Keratinocyte (primary cell): ENCODE results near the gene PHF3.

ENCODE experiments used
- EZH2 ChIP-seq: IDR thresholded peaks from one replicate; pipeline ENCODE4 v1.6.1; 2012; ENCODE audit warnings: inconsistent platforms, mild to moderate bottlenecking, low read length, moderate library complexity
- TF ChIP-seq, protein P1 (sequence below), 3 experiments: IDR thresholded peaks in 1 of 3; conservative IDR thresholded peaks in 1 of 3; optimal IDR thresholded peaks in 1 of 3; 2 replicates in 2 of 3; 3 replicates in 1 of 3; pipeline versions ENCODE3 to v1.5.1; 2011; ENCODE audit warnings: low read length in 3 of 3, mild to moderate bottlenecking in 3 of 3, moderate library complexity in 2 of 3, control low read depth in 1 of 3, inconsistent platforms in 1 of 3; ENCODE audit not compliant: insufficient read depth in 2 of 3; ENCODE audit errors: extremely low read depth in 1 of 3

DNA sequence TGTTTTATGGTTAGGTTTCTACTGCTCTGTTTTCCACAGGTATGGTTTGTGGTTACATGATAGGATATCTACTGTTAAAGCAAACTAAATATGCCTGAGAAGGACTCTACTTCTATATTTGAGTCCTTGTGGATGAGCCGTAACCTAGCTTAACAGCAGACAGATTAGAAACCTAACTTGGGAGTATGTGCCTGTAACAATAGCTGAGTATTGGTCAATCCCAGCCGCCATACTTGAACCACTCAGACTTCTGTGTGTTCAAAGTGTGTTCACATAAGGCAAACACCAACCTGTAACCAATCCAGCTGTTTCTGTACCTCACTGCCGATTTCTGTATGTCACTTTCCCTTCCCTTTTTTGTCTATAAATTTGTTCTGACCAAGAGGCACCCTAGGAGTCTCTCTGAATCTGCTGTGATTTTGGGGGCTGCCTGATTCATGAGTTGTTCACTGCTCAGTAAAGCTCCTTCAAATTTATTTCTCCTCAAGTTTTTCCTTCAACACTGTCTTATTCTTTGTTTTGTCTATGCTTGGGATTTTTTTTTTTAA, 37.1 kb downstream of the PHF3 start:
- TF ChIP-seq, protein P1, sequence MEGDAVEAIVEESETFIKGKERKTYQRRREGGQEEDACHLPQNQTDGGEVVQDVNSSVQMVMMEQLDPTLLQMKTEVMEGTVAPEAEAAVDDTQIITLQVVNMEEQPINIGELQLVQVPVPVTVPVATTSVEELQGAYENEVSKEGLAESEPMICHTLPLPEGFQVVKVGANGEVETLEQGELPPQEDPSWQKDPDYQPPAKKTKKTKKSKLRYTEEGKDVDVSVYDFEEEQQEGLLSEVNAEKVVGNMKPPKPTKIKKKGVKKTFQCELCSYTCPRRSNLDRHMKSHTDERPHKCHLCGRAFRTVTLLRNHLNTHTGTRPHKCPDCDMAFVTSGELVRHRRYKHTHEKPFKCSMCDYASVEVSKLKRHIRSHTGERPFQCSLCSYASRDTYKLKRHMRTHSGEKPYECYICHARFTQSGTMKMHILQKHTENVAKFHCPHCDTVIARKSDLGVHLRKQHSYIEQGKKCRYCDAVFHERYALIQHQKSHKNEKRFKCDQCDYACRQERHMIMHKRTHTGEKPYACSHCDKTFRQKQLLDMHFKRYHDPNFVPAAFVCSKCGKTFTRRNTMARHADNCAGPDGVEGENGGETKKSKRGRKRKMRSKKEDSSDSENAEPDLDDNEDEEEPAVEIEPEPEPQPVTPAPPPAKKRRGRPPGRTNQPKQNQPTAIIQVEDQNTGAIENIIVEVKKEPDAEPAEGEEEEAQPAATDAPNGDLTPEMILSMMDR (optimal IDR thresholded peaks at IDR 0.05 in 1 of 3, IDR thresholded peaks at IDR 0.05 in 1 of 3, conservative IDR thresholded peaks at IDR 0.05 in 1 of 3; ENCODE audit: extremely low read depth in 1 of 3, insufficient read depth in 2 of 3, low read length in 3 of 3) = no peak
- no peak for TF ChIP-seq EZH2
